ENCODE data around the gene HHIPL1. TPM values are rescaled to one million over a fixed set of nuclear protein-coding genes. Genes with fewer than 3 reads are reported as not detected.

HHIPL1 gene
- total RNA-seq, 3 donors from 2014 or later (not counting 1 experiment from before 2014, with no cell fraction given), result not detected

DNA sequence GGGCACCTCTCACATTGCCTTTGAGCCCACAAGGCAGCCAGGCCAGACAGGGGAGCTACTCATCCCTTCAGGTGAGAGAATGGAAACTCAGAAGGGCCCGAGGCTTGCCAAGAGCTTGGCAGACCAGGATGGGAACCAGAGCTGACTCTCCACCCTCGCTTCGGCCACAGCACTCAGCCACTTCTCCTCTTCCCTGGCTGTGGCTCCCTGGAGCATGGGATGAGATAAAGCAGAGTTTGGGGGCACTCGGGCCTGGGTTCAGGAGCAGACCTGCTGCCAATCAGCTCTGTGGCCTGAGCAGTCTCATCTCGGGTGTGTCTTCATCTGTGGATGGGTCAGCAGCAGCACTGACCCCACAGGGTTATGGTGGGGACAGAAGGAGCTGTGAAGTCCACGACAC is 20.9 kb upstream of the HHIPL1 start:
- no peak for ATAC-seq
- no peak for TF ChIP-seq CTCF (IDR thresholded peaks at IDR 0.05)

DNA sequence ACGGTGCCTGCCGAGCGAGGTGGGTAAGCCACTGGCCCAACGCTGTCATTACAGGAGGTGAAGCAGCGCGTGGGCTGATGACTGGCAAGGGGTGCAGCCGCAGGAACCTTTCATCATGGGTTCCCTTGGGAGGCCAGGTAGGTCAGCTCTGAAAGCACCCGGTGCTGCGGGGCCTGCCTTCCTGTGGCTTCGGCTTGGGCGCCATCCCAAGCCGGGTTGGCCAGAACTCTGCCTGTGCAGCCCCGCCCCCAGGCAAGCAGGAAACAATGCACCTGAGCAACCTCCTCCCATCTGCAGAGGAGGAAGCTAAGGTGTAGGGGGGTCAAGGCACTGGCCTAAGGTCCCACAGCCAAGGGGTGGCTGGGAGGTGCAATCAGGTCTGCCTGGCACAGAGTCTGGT is 20.0 kb upstream of the HHIPL1 start:
- Histone ChIP-seq H3K9me3 (ENCODE audit: control insufficient read depth, insufficient read depth, low read length) (no peaks in the 10 kb centered on the region), H3K27ac (ENCODE audit: low read length) (no peak overlapping the region), H3K4me3 (ENCODE audit: low read length) (no peak overlapping the region), H3K27me3 (ENCODE audit: control insufficient read depth, insufficient read depth, low read length) (peaks cover 3% of the 10 kb centered on the region), H3K4me1 (ENCODE audit: control insufficient read depth, insufficient read depth, low read length) (peaks cover 10% of the 10 kb centered on the region), H3K36me3 (ENCODE audit: control insufficient read depth, insufficient read depth, low read length) (no peaks in the 10 kb centered on the region)
- Mint-ChIP-seq H3K9me3 (no peaks in the 10 kb centered on the region), H3K4me3 (no peak overlapping the region), H3K36me3 (no peaks in the 10 kb centered on the region), H3K27ac (no peak overlapping the region), H3K27me3 (ENCODE audit: low read depth in 2 of 2) (peaks cover 0 to 10% of the 10 kb centered on the region in 2 donors), H3K4me1 (peaks cover 0 to 5% of the 10 kb centered on the region in 2 donors)
- 80% methylated on average over 12 of the region's 13 CpGs for WGBS (ENCODE audit: insufficient coverage)
- no peak for TF ChIP-seq CTCF (IDR thresholded peaks at IDR 0.05)
- intact Hi-C loops (cut with micrococcal nuclease), result no loop called here
- no peak for ATAC-seq
- no peak for DNase-seq

More for the DNA sequence above, 20.9 kb upstream of the HHIPL1 start:
- H3K27me3 ChIP-seq (ENCODE audit: control insufficient read depth, insufficient read depth, low read length), result peaks cover 9% of the 10 kb centered on the region
- no peak overlapping the region for H3K27ac ChIP-seq (ENCODE audit: low read length)
- H3K4me3 Mint-ChIP-seq, result no peak overlapping the region
- intact Hi-C loops (cut with micrococcal nuclease), result no loop called here
- peaks cover 0 to 4% of the 10 kb centered on the region in 2 donors for H3K4me1 Mint-ChIP-seq
- H3K4me3 ChIP-seq (ENCODE audit: low read length), result no peak overlapping the region
- peaks cover 0 to 10% of the 10 kb centered on the region in 2 donors for H3K27me3 Mint-ChIP-seq (ENCODE audit: low read depth in 2 of 2)
- H3K9me3 ChIP-seq (ENCODE audit: control insufficient read depth, insufficient read depth, low read length), result no peaks in the 10 kb centered on the region
- no peak overlapping the region for H3K27ac Mint-ChIP-seq
- no peaks in the 10 kb centered on the region for H3K36me3 ChIP-seq (ENCODE audit: control insufficient read depth, insufficient read depth, low read length)
- H3K4me1 ChIP-seq (ENCODE audit: control insufficient read depth, insufficient read depth, low read length), result peaks cover 11% of the 10 kb centered on the region
- no peaks in the 10 kb centered on the region for H3K9me3 Mint-ChIP-seq
- DNase-seq, result no peak
- H3K36me3 Mint-ChIP-seq, result no peaks in the 10 kb centered on the region
- WGBS (ENCODE audit: insufficient coverage), result 79% methylated on average over 6 of the region's 6 CpGs

- Histone ChIP-seq H3K4me3 (ENCODE audit: low read length) (no peak overlapping the region), H3K27ac (ENCODE audit: low read length) (no peak overlapping the region), H3K27me3 (ENCODE audit: control insufficient read depth, insufficient read depth, low read length) (peaks cover 2% of the 10 kb centered on the region), H3K9me3 (ENCODE audit: control insufficient read depth, insufficient read depth, low read length) (no peaks in the 10 kb centered on the region), H3K36me3 (ENCODE audit: control insufficient read depth, insufficient read depth, low read length) (no peaks in the 10 kb centered on the region), H3K4me1 (ENCODE audit: control insufficient read depth, insufficient read depth, low read length) (peaks cover 6% of the 10 kb centered on the region)
- intact Hi-C loops (cut with micrococcal nuclease), result no loop called here
- DNase-seq (no peak), ATAC-seq (no peak)
- TF ChIP-seq CTCF (IDR thresholded peaks at IDR 0.05), result no peak
- H3K27ac Mint-ChIP-seq, result no peak overlapping the region
- no peaks in the 10 kb centered on the region for H3K9me3 Mint-ChIP-seq
- H3K4me3 Mint-ChIP-seq, result no peak overlapping the region
- 83% methylated on average over 3 of the region's 3 CpGs for WGBS (ENCODE audit: insufficient coverage)
- peaks cover 0 to 10% of the 10 kb centered on the region in 2 donors for H3K27me3 Mint-ChIP-seq (ENCODE audit: low read depth in 2 of 2)
- peaks cover 0 to 5% of the 10 kb centered on the region in 2 donors for H3K4me1 Mint-ChIP-seq
- H3K36me3 Mint-ChIP-seq, result no peaks in the 10 kb centered on the region
Observed at GRCh38 chr14:99625476-99625875, 19.5 kb upstream of the HHIPL1 start.

- Histone ChIP-seq H3K27ac (ENCODE audit: low read length) (no peak overlapping the region), H3K4me1 (ENCODE audit: control insufficient read depth, insufficient read depth, low read length) (peaks cover 6% of the 10 kb centered on the region), H3K4me3 (ENCODE audit: low read length) (no peak overlapping the region), H3K27me3 (ENCODE audit: control insufficient read depth, insufficient read depth, low read length) (peaks cover 2% of the 10 kb centered on the region), H3K36me3 (ENCODE audit: control insufficient read depth, insufficient read depth, low read length) (no peaks in the 10 kb centered on the region), H3K9me3 (ENCODE audit: control insufficient read depth, insufficient read depth, low read length) (no peaks in the 10 kb centered on the region)
- H3K36me3 Mint-ChIP-seq, result no peaks in the 10 kb centered on the region
- peaks cover 0 to 5% of the 10 kb centered on the region in 2 donors for H3K4me1 Mint-ChIP-seq
- H3K9me3 Mint-ChIP-seq, result no peaks in the 10 kb centered on the region
- H3K27ac Mint-ChIP-seq, result no peak overlapping the region
- TF ChIP-seq CTCF (IDR thresholded peaks at IDR 0.05), result no peak
- H3K27me3 Mint-ChIP-seq (ENCODE audit: low read depth in 2 of 2), result peaks cover 0 to 10% of the 10 kb centered on the region in 2 donors
- DNase-seq (no peak), ATAC-seq (no peak)
- H3K4me3 Mint-ChIP-seq, result no peak overlapping the region
- WGBS (ENCODE audit: insufficient coverage), result 83% methylated on average over 11 of the region's 11 CpGs
- intact Hi-C loops (cut with micrococcal nuclease), result no loop called here
Observed at GRCh38 chr14:99626041-99626648, 18.8 kb upstream of the HHIPL1 start.

All from natural killer cell (primary cell).